GM21381 (cell line): ENCODE measurements around the gene AKAP8L.
"Not testable (repeated sequence)": the region's sequence is repeated elsewhere in the genome, so short reads cannot be mapped to it uniquely, and the experiment has no call there.

Source experiments
- ATAC-seq: cut with Tn5 transposase; IDR thresholded peaks from one replicate; pipeline ENCODE4 v1.9.1; 2021; ENCODE audit warnings: mild to moderate bottlenecking, moderate library complexity; ENCODE audit not compliant: unreplicated experiment

The AKAP8L gene

DNA sequence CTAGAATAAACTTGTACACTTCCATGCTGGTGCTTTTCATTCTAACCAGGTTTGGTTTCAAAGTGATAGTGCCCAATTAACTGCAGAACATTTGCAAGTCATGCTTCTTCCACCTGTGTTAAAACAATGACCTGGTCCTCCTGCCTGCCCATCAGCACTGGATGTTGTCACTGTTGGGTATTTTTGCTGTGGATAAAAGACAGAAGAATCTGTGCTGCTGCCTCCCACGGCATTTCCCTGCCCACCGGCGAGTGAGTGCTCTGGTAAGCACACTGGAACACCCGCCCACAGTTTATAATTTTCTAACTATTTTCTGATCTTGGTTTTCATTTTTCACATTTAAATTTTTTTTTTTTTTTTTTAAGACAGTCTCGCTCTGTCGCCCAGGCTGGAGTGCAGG lies 36.9 kb downstream of the AKAP8L start:
- no peak for ATAC-seq

DNA sequence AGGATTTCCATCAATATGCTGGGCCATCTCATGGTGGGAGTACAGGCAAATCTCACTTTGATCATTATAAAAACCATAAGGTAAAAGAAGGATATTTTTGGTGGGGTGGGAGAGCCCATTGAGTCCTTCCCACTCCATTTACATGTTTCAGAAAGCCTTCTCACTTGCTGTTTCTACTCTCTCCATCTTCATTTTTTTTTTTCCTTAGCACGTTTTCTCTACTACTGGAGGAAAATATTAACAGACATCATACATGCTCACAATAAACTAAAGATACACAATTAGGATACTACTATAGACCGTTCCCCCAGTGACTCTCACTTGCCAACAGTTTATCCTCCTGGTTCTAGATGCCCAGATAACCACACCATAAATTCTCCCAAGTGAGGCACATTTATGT lies 37.4 kb downstream of the AKAP8L start:
- ATAC-seq = no peak

DNA sequence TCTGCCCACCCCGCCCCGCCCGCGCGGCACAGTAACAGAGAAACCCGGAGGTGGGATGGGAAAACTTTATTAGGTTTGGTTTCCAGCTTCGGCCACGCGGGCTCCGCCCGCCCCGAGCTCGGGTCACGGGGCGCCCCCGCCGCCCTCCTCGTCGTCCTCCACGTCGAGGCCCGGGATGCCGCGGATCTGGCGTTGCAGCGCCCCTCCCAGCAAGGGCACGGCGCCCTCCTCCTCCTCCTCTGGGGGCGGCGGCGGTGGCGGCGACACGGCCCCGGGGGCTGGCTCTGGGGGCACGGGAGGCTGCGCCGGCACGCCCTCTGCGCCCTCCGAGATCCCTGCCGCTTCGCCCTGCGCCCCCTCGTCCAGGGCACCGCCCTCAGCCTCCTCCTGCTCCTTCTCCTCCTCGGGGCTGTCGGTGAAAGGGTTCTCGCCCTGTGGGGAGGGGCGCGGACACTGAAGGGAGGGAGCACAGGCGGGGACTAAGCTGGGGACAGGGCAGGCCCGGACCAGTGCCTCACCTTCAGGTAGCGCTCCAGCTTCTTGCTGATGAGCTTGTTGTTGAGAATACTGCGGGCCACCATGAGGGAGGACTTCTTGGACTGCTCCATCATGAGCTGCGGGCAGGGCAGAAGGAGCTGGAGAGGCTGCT lies 38.7 kb downstream of the AKAP8L start:
- ATAC-seq = peak; percentile 13

DNA sequence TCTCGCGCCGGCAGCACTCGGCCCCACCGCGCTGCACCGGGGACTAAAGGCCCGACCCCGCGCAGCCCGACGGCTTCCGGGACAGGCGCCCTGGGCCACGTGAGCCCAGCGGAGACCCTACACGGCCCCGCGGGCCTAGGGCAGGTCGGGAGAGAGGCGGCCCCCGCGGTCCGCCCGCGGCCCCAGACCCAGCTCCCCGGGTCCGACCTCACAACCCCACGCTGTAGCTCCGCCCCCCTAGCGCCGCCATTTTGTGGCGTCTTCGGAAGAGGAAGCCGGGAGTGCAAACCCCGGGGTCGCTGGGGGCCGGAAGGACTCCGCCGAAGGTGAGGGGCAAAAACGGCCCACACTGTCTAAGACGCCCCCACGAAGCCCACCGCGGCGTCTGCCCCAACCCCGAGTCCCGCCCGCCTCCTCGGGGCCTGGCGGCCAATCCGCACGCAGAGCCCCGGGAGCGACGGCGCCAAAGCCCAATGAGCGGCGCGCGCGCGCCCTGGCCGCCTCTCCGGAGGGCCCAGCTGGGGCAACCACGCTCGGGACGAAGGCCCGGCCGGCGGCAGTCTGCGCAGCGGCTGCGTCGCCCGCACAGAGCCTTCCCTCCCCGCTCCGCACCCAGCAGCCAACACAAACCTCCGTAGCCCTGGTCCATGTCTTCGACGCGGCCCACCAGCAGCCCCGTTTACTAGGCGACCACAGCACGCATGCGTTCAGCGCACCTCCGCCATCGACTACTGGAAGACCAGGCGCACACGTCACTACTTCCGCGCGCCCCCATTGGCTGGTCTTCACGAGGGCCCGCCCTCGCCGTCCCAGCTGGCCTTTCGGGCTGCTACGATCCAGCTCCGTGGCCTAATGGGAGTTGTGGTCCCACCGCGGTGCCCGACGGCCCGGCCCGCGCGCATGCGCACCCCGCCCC lies 39.4 kb downstream of the AKAP8L start, which contains the start of gene AKAP8:
AKAP8 (minus strand) TSS at position 705 of the 916 bp plus-strand sequence; CDS start at position 649, 56 bp downstream.
- peak; percentile 80 for ATAC-seq

DNA sequence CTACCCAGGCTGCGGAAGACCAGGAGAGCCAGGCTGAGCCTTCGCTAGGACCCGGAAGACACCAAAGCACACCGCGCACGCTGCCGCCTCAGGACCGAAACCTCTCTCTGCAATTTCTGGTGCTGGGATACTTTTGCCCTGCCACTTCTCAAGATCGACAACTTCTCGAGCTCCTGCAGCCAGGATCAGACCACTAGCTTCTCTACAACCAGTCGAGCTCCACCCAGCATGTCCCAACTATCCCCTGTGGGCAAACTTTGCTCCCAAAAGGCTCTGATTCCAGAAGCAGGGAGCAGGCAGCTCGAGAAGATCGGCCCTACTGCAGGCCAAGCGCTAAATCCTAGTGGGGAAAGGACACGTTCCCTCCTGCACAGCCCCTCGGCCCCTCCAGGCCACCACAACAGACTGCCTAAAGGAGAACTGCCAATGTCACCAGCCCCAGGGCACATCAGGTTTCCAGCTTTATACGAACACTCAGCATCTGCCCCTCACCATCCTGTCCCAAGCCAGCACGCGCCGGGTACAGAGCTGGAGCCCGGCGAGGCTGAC lies 40.2 kb downstream of the AKAP8L start:
- no peak for ATAC-seq

DNA sequence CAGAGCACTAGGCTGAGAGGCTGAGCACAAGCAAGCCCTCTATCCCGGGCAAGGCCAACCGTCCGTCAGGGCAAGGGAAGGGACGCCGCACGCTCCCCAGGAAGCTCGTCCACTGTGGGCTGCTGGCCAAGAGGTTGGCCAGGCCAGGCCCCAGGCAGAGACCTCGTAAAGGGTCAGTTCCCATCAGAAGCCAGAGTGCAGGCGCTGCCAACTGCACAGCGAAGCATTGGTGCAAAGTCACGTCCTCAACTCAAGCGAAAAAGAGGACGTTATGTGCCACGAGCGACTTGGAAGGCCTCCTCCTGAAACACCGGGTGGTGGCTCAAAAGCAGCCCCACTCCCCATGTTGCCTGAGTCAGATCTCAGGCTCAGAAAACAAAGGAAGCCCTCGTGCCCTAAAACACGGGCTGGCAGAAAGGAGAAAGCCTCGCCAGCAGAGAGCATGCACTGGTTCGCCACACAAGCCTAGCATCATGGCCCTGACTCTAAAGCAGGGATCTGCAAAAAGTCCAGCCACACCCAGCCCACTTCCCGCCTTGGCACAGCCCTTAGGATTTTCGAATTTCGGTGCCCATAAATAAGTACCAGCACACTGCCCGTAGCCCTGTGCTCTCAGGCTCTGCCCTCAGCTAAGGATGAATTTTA lies 43.9 kb downstream of the AKAP8L start:
- ATAC-seq = no peak

DNA sequence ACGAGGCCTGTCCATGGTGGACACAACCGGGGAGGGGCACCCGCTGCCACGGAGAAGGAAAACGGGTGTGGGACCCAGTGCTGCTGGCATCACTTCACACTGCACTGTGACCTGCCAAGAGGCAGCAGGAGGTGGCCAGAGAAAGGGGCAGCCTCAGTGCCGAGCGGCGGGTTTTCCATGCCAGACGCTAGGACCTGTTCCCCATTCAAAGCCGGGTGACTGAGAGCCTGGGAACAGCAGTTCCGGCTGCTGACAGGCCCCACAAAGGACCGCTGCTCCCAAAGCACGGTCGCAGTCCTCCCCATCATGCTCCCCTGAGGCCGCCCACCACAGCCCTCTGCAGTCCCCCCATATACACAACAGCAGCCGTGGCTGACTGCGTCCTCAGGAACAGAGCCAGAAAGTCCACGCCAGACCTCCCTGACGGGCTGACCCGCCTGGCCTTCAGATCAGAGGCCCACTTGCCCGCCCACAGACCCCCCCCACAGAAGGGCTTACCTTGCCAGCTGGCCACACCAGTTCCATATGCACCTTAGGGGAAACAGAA lies 44.6 kb downstream of the AKAP8L start:
- ATAC-seq = no peak

DNA sequence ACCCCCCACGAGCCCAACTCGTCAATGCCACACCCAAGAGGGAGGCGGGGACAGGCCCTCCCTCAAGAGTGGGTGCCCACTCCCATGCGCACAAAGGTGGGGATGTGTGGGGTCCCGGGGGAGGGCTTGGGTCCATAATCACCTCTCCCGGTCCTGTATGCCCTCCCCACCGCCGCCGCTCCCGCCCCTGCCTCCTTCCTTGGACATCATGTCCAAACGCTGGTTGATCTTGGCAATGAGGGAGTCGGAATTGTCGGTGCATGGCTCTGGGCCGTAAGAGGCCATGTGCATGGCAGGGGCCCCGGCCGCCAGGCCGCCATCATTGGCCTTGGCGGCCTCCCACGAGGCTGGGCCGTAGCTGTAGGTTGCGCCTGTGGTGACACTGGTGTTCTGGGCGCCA lies 45.1 kb downstream of the AKAP8L start:
- ATAC-seq = no peak

DNA sequence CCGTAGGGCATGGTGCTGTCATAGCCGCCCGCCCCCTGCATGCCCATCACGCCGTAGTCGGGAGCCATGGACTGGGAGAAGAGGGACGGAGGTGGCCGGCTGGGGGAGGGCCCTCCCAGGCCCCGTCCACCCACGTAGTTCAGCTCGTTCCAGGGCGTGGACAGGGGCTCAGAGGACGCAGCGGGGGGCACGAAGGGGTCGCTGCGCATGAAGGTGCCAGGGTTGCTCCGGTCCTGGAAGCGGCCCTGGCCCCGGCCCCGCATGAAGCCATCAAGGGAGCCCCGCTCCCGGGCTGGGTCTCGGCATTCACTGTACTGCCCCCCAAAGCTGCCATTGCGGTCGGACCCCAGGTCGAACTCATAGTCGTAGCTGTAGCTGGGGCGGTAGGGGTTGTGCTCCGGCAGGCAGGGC lies 45.9 kb downstream of the AKAP8L start:
- ATAC-seq = no peak

DNA sequence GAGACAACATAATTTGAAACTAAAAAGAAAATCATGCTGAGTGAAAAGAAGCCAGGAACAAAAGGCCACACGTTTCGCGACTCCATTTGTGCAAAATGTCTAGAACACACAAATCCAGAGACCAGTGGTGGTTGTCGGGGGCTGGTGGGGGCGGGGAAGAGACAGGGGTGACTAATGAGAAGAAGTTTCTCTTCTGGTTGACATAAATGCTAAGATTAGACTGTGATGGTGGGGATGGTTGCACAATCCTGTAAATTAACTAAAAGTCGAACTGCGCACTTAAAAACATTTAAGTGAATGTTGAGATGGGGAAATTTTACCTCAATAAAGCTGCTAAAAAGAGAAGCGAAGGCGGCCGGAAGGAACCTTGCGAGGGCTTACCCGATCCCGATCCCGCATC lies 46.3 kb downstream of the AKAP8L start:
- no peak for ATAC-seq

DNA sequence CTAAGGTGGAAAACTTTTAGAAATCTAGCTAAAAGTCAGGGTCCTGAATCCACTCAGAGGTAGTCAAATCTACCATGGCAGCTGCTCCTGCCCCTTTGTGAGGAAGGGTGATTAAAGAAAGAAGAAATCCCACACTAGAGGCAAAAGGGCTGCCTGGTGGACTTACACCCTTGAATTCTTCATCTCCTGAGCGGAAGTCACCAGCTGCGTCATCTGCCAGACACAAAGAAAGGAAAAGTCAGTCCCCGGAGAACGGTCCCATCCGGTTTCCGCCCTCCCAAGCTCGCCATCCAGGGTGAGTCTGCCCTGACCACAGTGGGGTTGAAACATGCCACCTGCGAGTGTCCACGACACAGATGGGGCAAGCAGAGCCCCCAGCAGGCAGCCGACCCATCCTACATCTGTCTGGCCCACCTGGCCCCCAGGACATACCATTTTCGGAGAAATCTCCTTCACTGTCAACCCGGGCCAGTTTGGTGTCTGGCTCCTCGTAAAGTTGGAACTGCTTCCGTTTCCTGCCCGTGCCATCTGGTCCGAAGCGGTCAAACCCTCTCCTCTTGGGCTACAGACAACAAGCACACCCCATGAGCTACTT lies 46.9 kb downstream of the AKAP8L start:
- ATAC-seq = no peak

DNA sequence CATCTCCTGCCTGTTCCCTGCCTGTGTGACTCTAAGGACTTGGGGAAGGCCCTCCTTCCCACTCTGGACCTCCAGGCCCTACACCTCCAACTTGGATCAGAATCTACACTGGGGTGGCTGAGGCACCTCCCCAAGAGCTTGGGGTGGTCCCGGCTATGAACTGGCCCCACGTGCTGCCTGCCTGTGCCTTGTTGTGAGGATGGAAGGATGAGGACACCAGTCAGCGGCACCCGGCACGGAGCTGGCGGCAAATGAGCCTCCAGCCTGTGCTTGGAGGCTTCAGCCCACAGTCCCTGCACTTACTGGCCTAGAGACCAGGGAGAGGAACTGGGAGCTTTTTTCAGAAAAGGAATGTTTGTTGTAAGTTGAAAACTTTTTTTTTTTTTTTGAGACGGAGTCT lies 47.7 kb downstream of the AKAP8L start:
- no peak for ATAC-seq

DNA sequence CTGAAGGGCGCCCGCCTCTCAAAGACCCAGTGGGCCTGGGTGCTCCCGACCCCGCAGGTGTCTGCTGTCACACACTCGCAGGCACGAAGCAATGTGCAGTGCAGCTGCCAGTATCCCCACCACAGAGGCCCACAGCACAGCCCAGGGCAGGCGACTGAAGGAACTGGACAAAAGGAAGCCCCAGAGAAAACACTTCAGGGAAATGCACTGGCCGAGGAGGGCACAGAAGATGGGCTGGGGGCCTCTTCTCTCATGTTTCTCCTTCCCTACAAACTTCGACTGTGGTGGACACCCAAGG lies 49.2 kb downstream of the AKAP8L start:
- no peak for ATAC-seq

DNA sequence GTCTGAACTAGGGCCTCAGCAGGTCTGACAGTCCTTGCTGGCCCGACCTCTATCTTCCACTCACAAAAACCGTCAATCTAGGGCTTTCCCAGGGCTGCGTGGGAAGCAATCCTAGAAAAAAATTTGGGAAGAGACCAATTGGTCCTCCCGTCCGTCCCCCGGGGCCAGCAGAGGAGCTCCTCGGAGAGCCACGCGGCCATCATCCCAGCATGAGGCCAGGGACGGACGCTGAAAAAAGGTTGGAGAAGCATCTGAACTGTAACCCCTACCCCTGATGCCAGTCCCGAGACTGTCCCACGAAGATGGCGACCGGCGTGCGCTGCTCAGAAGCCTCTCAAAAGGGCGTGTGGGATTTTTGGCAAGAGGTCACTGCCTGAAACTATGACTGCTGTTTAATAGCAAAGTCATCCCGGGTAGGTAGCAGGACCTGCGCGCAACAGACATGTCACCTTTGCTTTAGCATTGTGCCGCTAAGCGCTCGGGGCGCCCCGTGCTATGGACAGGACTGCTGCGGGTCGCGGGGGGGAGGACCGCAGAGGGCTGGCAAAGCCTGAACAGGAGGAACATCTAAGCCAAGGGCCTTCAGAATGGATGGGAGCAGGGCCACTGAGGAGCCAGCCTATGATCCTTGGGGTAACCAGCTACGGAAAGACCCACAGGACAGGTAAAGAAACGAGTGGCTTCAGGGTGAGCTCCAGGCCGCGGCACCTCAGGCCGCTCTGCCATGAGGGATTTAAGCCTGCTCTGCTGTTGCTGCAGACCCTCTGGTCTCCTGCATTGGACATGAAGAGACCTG lies 49.8 kb downstream of the AKAP8L start:
- no peak for ATAC-seq

DNA sequence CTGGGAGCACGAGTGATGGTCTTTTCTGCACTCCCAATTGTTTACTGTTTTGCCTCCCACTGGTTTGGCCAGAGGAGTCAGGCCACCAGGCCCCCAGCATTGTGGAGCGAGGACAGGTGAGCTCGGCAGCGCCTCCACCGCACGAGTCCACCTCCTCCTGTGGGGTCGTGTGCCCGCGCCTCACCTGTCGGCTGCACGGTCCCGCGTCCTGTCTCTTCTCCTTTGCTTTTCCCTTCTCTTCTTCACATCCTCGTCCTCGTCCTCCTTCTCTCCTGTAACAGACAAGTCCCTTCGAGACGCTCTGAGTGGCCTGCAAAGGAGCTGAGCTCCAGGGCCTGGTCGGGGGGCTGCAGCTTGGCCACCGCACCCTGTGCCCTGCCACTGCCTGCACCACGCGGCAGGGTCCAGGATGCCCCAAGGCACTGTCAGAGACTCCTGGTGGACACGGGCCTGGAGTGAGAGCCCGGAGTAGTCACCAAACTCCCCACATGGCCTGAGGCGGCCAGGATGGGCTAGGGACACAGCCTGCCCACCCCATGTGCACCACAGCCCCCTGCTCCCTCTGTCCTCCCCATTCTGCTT lies 50.6 kb downstream of the AKAP8L start:
- no peak for ATAC-seq

DNA sequence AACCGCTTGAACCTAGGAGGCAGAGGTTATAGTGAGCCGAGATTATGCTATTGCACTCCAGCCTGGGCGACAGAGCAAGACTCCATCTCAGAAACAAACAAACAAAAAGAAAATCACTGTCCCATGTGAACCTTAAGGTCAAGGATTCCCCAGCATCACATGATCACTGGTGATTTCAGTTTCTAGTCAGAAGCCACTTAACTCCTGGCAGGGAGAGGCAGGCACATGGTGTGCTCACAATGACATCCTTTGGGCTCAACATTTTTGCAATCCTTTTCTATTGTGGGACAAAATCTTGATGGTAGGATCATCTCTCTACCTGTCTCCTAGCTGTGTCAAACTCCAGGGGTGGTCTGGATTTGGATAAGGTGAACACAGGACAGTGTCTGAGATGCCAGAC lies 51.3 kb downstream of the AKAP8L start:
- no peak for ATAC-seq

DNA sequence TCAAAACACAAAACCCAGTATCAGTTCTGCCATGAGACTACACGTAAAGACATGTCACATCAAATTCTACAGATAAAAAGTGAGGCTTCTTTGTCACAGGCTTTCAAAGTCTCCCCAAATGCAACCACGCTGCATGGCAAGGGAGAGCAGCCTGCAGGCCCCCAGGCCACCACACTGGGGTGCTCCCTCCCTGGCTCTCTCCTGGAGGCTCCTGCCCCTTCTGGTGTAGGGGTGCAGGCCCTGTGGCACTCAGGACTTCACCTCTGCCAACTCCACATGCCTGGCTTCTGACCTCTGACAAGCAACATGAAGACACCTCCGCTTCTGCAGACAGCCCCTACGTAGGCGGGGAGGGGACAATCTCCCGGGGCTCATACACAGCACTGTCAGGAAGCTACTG lies 53.5 kb downstream of the AKAP8L start:
- no peak for ATAC-seq

DNA sequence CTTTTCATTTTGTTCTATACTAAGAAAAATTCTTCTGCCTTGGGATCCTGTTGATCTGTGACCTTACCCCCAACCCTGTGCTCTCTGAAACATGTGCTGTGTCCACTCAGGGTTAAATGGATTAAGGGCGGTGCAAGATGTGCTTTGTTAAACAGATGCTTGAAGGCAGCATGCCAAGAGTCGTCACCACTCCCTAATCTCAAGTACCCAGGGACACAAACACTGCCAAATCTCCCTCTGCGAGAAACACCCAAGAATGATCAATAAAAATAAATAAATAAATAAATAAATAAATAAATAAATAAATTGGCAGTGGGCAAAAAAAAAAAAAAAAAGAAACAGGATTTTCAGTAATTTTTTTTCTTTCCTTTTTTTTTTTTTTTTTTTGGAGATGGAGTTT lies 55.0 kb downstream of the AKAP8L start:
- not testable (repeated sequence) for ATAC-seq

DNA sequence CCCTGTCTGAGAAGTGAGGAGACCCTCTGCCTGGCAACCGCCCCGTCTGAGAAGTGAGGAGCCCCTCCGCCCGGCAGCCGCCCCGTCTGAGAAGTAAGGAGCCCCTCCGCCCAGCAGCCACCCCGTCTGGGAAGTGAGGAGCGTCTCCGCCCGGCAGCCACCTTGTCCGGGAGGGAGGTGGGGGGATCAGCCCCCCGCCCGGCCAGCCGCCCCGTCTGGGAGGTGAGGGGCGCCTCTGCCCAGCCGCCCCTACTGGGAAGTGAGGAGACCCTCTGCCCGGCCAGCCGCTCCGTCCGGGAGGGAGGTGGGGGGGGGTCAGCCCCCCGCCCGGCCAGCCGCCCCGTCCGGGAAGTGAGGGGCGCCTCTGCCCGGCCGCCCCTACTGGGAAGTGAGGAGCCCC lies 55.7 kb downstream of the AKAP8L start:
- not testable (repeated sequence) for ATAC-seq

DNA sequence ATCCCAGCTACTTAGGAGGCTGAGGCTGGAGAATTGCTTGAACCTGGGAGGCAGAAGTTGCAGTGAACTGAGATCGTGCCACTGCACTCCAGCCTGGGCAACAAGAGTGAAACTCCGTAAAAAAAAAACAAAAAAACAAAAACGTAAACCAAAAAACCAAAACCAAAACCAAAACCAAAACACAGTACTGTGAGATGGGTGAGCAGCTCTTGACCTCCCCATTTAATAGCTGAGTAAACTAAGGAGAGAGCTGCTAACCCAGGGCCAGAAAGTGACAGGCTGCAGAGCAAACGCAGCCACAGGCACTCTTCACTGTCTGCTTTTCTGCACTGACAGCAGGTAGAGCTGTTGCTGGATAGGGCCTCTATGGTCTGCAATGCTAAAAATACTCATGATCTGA lies 58.8 kb downstream of the AKAP8L start:
- peak; percentile 55 for ATAC-seq
